ENCODE results near the gene KLHL24.
A peak's percentile ranks its signal among the peaks of the same experiment; 100 is the strongest.
"Not testable (repeated sequence)": the region's sequence is repeated elsewhere in the genome, so short reads cannot be mapped to it uniquely, and the experiment has no call there.

KLHL24 gene

GRCh38 chr3:183635431-183636220, at the start of gene KLHL24:
KLHL24 (plus strand) TSS chr3:183635623; CDS start chr3:183650357, 14,734 bp downstream.
- peak; percentile 91 for DNase-seq

GRCh38 chr3:183586477-183586876, 48.9 kb upstream of the KLHL24 start:
- DNase-seq = no peak

- DNase-seq = no peak
Observed at GRCh38 chr3:183587336-183587735, 48.1 kb upstream of the KLHL24 start.

GRCh38 chr3:183590442-183590841, 45.0 kb upstream of the KLHL24 start:
- no peak for DNase-seq

- DNase-seq = no peak
Observed at GRCh38 chr3:183591881-183592521, 43.4 kb upstream of the KLHL24 start.

GRCh38 chr3:183592821-183593220, 42.6 kb upstream of the KLHL24 start:
- DNase-seq = no peak

GRCh38 chr3:183594636-183595035, 40.8 kb upstream of the KLHL24 start:
- no peak for DNase-seq

GRCh38 chr3:183597959-183598358, 37.5 kb upstream of the KLHL24 start:
- no peak for DNase-seq

GRCh38 chr3:183611326-183611725, 24.1 kb upstream of the KLHL24 start:
- not testable (repeated sequence) for DNase-seq

- DNase-seq = no peak
Observed at GRCh38 chr3:183613366-183614285, 21.8 kb upstream of the KLHL24 start.

GRCh38 chr3:183618542-183618941, 16.9 kb upstream of the KLHL24 start:
- no peak for DNase-seq

- DNase-seq = no peak
Observed at GRCh38 chr3:183619010-183619409, 16.4 kb upstream of the KLHL24 start.

- no peak for DNase-seq
Observed at GRCh38 chr3:183619624-183620251, 15.7 kb upstream of the KLHL24 start.

- DNase-seq = no peak
Observed at GRCh38 chr3:183620252-183620628, 15.2 kb upstream of the KLHL24 start.

- not testable (repeated sequence) for DNase-seq
Observed at GRCh38 chr3:183622473-183622872, 12.9 kb upstream of the KLHL24 start.

GRCh38 chr3:183626877-183627594, 8.4 kb upstream of the KLHL24 start:
- no peak for DNase-seq

GRCh38 chr3:183629546-183630301, 5.7 kb upstream of the KLHL24 start:
- no peak for DNase-seq

- DNase-seq = no peak
Observed at GRCh38 chr3:183631715-183632114, 3.7 kb upstream of the KLHL24 start.

- DNase-seq = not testable (repeated sequence)
Observed at GRCh38 chr3:183632725-183633124, 2.7 kb upstream of the KLHL24 start.

GRCh38 chr3:183634707-183635106, 716 bp upstream of the KLHL24 start:
- DNase-seq = no peak

- DNase-seq = no peak
Observed at GRCh38 chr3:183635107-183635430, 354 bp upstream of the KLHL24 start.

All from amniotic stem cell (primary cell).